Testis (tissue), 3 donors: ENCODE data around the gene AP2A2. TPM values are rescaled to one million over a fixed set of nuclear protein-coding genes. Genes with fewer than 3 reads are reported as not detected.

Experiments
- DNase-seq: peaks from one replicate; pipeline ENCODE4 v3.0.0-alpha.2; 2019
- H3K27ac ChIP-seq, 2 donors: fragments of 200-600 bp; sonication (generic); one replicate each; pipeline ENCODE4 v1.5.1; 2019
- H3K27me3 ChIP-seq: fragments of 200-600 bp; sonication (generic); one replicate; pipeline ENCODE4 v1.5.1; 2019
- H3K36me3 ChIP-seq: fragments of 200-600 bp; sonication (generic); one replicate; pipeline ENCODE4 v1.5.1; 2017; ENCODE audit warnings: low read depth; ENCODE audit errors: missing control alignments
- H3K4me1 ChIP-seq: fragments of 200-600 bp; sonication (generic); one replicate; pipeline ENCODE4 v1.5.1; 2019
- H3K4me3 ChIP-seq, 2 donors: fragments of 200-600 bp; sonication (generic); one replicate each; pipeline ENCODE4 v1.5.1; 2017 to 2019
- H3K9me3 ChIP-seq: fragments of 200-600 bp; sonication (generic); one replicate; pipeline ENCODE4 v1.5.1; 2017
- CTCF ChIP-seq, 3 experiments: fragments of 450-650 bp in 2 of 3; fragments of 200-600 bp in 1 of 3; sonication (generic) in 1 of 3; IDR thresholded peaks; one replicate each; pipeline ENCODE4 v1.5.1; 2016 to 2019; ENCODE audit warnings: antibody characterized with exemption in 3 of 3, mild to moderate bottlenecking in 2 of 3, moderate library complexity in 1 of 3
- POLR2A ChIP-seq: fragments of 450-650 bp; IDR thresholded peaks from one replicate; pipeline ENCODE4 v1.6.1; 2017; ENCODE audit warnings: antibody characterized with exemption, mild to moderate bottlenecking, moderate library complexity
- WGBS, 2 donors: methylation state at CpG; one replicate each; pipeline ENCODE4 v1.1.5; 2018; 5-methylcytosine and 5-hydroxymethylcytosine counted together
- intact Hi-C: fragments of 100-400 bp; cut with DNase I; formaldehyde crosslinking; loops from one replicate; pipeline ENCODE4 v1.15.1; 2023; ENCODE audit warnings: low total_unique reads
- polyA plus RNA-seq: library from polyadenylated mRNA; stranded (reverse); fragments of 350-450 nt; fragmentation: Illumina TruSeq; extraction: RNeasy Lipid Tissue Mini Kit (QIAGEN cat#74804); gene quantifications from one replicate; pipeline ENCODE4 v1.2.3, GENCODE V29; 2014; ENCODE audit warnings: low read depth, low replicate concordance; ENCODE audit not compliant: insufficient read depth
- total RNA-seq, 2 donors: library from RNA; depleted of rRNA; stranded (reverse); fragments of >200 nt; gene quantifications; one replicate each; pipeline ENCODE4 v1.2.3, GENCODE V29; 2016

AP2A2 gene
- total and polyA plus RNA-seq, 3 donors from 2014 or later, result 82.0 to 106 (median 95.0) TPM

- TF ChIP-seq CTCF (IDR thresholded peaks at IDR 0.05), result no peak
- TF ChIP-seq POLR2A, result no peak
- intact Hi-C loops, result no loop called here
- no peak overlapping the region for H3K4me3 ChIP-seq
- H3K4me1 ChIP-seq, result no peaks in the 10 kb centered on the region
- DNase-seq, result no peak
- H3K9me3 ChIP-seq, result no peaks in the 10 kb centered on the region
- no peak overlapping the region for H3K27ac ChIP-seq
- H3K27me3 ChIP-seq, result no peaks in the 10 kb centered on the region
- no peaks in the 10 kb centered on the region for H3K36me3 ChIP-seq
- 95 to 96% methylated on average over 4 to 6 of the region's 7 CpGs for WGBS, 2 donors
Observed at GRCh38 chr11:904380-904779, 21.3 kb upstream of the AP2A2 start.

- no peak overlapping the region for H3K27ac ChIP-seq
- no peak overlapping the region for H3K4me3 ChIP-seq
- intact Hi-C loops, result no loop called here
- H3K9me3 ChIP-seq, result no peaks in the 10 kb centered on the region
- peaks cover 8% of the 10 kb centered on the region for H3K4me1 ChIP-seq
- no peak for TF ChIP-seq POLR2A
- no peaks in the 10 kb centered on the region for H3K36me3 ChIP-seq
- no peak for DNase-seq
- no peaks in the 10 kb centered on the region for H3K27me3 ChIP-seq
- 87 to 89% methylated on average over 7 of the region's 7 CpGs for WGBS, 2 donors
Observed at GRCh38 chr11:905952-906351, 19.7 kb upstream of the AP2A2 start.

GRCh38 chr11:907668-908067 is 18.0 kb upstream of the AP2A2 start:
- 94 to 95% methylated on average over 2 of the region's 2 CpGs for WGBS, 2 donors
- Histone ChIP-seq H3K4me1 (peaks cover 15% of the 10 kb centered on the region), H3K4me3 (no peak overlapping the region), H3K27me3 (no peaks in the 10 kb centered on the region), H3K9me3 (no peaks in the 10 kb centered on the region), H3K36me3 (no peaks in the 10 kb centered on the region), H3K27ac (no peak overlapping the region)
- no peak for DNase-seq
- TF ChIP-seq POLR2A (no peak), CTCF (IDR thresholded peaks at IDR 0.05) (no peak)
- intact Hi-C loops, result no loop called here

- H3K9me3 ChIP-seq, result no peaks in the 10 kb centered on the region
- no peak overlapping the region for H3K4me3 ChIP-seq
- peaks cover 15% of the 10 kb centered on the region for H3K4me1 ChIP-seq
- intact Hi-C loops, result no loop called here
- H3K27ac ChIP-seq, result no peak overlapping the region
- no peak for DNase-seq
- 88 to 96% methylated on average over 4 to 5 of the region's 5 CpGs for WGBS, 2 donors
- H3K27me3 ChIP-seq, result no peaks in the 10 kb centered on the region
- H3K36me3 ChIP-seq, result no peaks in the 10 kb centered on the region
- TF ChIP-seq CTCF (IDR thresholded peaks at IDR 0.05), result no peak
- no peak for TF ChIP-seq POLR2A
Observed at GRCh38 chr11:908273-908672, 17.4 kb upstream of the AP2A2 start.

GRCh38 chr11:909406-909805 is 16.3 kb upstream of the AP2A2 start:
- Histone ChIP-seq H3K4me1 (peaks cover 15% of the 10 kb centered on the region), H3K36me3 (no peaks in the 10 kb centered on the region), H3K9me3 (no peaks in the 10 kb centered on the region), H3K27ac (no peak overlapping the region), H3K27me3 (no peaks in the 10 kb centered on the region), H3K4me3 (no peak overlapping the region)
- WGBS, 2 donors, result 83 to 86% methylated on average over 11 of the region's 11 CpGs
- no peak for TF ChIP-seq CTCF (IDR thresholded peaks at IDR 0.05)
- no peak for TF ChIP-seq POLR2A
- intact Hi-C loops, result no loop called here
- DNase-seq, result no peak
